Right forelimb (tissue), 1 donor: ENCODE data around the gene JAG1.

ENCODE experiments used
- DNase-seq: peaks from one replicate; pipeline ENCODE4 v3.0.0-alpha.2; 2018

JAG1 gene

DNA sequence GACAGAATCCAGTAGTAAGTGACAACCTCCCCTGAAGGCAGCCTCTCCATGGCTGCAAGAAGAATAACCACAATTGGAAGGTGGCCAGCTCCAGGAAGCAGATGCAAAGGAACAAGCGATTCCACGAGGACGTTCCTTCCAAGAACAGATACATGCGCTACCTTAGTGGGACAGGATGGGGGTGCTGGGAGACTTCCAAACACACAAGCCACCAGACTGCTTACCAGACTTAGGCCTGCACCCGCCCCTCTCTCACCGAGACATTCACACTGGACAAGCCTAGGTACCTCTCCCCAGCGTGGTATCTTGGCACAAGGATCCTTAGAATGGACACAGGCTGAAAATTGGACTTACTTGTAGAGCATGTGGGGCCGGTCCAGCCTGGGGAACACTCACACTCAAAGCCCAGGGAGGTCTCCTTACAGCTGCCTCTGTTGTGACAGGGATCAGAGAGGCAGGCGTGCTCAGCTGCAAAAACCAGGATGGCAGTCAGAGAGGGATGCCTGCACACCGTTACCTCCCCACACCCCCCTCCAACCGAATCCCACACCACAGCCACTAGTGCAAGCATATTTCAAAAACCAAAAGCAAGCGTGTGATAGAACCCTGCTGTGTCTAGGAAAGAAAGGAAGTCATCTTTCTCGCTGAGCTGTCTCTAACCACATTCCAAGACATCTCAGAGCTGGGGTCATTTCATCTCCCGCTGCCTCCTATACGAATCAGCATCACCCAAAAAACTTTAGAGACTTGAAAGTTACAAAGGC is 22.4 kb downstream of the JAG1 start:
- DNase-seq, result peak; percentile 59

DNA sequence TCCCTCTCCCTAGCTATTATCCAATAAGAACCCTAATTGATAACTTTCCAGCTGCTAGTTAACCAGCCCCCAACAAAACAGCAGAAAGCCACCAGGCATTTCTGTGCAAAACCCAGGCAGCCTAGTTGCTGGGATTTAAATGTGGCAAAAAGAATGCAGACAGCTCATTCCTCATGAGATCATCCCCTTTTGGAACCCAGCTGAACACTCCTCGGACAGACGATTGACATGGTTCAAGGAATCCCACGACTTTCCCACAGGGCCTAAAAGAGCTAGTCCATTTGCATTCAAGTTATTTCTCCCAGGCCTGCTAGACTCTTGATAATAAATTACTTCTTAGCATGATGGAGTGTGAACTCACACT is 24.0 kb downstream of the JAG1 start:
- DNase-seq, result no peak

DNA sequence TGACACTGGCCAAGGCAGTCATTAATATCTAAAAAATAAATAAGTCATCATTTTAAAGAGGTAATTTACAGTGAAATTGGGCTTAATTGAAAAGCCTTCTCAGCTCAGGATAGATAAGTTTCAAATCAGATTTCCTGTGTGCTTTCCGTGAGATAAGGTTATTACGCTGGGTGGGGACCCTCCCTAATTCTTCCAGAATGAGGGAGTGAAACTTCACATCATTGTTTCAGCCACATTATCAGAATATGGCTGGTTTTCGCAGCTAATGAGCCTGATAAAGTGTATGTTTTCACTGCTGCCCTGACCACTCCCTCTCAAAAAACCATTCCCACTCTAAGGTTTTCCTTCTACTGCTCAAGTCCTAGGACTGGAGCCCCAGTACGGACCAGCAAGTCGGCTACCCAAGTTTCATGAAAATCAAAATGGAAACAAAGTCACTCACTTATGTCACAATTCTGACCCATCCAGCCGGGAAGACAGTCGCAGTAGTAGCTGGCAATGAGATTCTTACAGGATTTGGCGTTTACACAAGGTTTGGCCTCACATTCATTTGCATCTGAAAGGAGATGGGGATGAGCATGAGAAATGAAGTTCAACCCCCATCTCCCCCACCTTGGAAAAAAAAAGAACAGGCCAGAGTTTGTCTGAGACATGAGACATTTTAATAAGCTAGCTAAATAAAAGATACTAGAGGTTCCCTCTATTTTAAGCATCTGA is 24.6 kb downstream of the JAG1 start:
- DNase-seq, result no peak

DNA sequence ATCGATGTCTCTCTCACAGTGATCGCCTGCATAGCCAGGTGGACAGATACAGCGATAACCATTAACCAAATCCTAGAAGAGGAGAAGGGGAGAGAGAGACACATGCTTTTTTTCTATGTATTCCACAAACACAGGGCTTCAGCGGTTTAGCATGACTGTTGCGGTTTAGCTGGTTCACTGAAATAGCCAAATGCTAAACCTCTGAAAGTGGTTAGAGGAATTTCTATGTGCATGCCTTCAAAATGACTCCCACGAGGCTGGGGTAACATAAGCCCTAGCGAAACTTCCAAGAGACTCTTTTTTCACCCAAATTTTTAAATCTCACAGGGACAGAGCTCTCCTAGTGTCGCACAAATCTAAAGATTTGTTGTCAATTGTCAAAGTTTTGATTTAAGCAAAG is 25.1 kb downstream of the JAG1 start:
- DNase-seq, result no peak

DNA sequence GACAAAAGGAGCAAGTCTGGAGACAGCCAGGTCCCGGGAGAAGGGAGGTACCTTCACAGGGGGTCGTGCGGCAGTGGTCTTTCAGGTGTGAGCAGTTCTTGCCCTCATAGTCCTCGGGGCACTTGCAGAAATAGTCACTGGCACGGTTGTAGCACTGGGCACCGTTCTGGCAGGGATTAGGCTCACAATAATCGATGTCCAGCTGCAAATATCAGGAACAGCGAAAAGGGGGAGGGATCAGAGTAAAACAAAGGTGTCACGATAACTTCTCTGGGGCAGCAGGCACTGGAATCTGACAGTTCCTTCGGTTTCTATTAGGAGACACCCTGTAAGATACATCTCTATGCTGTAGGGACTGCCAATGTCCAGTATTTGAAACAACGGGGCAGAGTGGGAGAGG is 25.9 kb downstream of the JAG1 start:
- no peak for DNase-seq

DNA sequence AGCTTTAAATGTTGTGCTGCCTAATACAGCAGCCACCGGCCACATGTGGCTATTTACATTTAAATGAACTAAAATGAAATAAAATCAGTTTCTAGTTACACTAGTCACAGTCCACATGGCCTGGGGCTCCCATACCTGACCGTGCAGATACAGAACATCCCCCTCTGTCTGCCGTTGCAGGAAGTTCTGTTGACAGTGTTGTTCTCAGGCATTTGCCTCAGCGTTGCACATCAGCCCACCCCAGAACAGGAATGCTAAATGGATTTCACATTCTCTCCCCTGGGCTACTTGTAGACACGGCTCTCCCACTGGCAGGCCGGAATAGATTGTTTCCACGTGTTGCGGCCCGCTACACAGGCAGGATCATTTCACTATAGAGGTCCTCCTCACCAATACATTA is 26.3 kb downstream of the JAG1 start:
- no peak for DNase-seq

DNA sequence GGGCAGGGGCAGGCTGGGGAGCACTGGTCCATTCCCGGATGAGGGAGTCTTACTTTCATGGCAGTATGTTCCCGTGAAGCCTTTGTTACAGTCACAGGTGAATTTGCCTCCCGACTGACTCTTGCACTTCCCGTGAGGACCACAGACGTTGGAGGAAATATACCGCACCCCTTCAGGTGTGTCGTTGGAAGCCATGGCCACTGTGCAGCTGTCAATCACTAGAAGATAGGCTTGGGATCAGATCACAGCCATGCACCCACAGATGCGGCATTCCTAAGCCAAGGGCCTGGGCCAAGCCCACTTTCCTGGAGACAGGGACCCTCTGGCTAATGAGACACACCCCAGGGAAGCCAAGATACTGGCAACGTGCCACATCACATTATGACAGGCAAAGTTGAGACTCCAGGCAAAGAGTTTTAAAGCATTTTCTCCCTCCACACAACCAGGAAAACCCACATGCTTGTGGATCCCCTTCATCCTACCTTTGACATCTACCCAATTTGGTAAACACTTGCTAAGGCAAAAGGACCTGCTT is 26.8 kb downstream of the JAG1 start:
- no peak for DNase-seq

DNA sequence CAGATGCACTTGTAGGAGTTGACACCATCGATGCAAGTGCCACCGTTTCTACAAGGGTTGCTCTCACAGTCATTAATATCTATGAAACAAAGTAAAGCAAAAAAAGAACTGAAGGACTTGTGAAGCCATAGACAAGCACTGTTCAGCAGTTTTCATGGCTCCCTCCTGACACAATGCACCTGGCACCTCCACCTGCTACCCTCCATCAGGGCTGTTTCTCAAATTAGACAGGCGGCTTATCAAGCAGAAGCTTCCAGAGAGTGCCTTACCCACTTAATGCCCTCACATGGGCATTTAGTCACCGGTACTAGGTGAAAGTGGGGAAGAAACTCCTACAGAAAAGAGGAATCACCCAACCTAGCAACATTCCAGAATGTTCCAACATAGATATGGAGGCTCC is 27.8 kb downstream of the JAG1 start:
- no peak for DNase-seq

DNA sequence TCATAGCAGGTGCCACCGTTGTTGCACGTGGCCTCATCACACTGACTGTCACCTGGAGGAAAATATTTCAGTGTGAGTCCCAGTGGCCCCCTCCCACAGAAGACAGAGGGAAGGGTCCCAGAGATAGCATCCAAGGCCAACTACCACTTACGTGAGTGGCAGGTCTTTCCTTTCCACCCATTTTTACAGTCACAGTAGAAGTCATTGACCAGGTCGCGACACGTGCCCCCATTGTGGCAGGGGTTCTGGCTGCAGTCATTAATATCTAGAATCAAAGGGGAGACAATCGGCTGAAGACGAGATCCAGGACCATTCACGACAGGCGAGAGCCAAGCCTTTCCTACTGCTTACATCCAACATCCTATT is 28.6 kb downstream of the JAG1 start:
- peak; percentile 17 for DNase-seq

DNA sequence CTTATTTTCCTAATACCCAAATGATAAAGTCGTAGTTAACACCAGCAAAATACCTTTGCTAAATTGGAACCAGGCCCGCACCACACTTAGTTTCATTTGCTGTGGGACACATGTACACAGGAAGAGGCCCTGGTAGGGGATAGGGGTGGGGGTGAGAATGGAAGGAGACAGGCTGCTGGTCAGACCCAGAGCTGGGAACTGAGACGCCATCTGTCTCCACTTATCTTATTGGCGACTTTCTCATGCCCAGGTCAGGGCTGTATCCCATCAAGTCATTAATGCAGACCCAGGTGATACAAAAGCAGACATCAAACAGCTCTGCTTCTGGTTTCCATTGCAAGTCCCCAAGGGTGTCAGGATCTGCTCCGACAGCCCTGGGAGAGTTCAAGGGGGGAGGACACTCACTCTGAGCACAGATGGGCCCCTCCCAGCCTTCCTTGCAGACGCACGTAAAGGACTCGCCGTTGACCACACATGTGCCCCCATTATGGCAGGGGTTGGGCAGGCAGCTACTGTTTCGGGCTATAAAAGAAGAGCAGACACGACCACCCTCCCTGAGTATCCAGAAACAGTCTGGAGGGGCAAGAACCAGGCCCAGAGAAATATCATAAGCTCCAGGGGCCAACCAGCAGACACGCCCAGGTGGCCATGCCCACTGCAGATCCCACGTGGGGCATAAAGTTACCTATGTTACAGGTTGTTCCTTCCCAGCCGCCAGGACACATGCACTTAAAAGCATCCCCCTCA is 29.2 kb downstream of the JAG1 start:
- peak; percentile 41 for DNase-seq

DNA sequence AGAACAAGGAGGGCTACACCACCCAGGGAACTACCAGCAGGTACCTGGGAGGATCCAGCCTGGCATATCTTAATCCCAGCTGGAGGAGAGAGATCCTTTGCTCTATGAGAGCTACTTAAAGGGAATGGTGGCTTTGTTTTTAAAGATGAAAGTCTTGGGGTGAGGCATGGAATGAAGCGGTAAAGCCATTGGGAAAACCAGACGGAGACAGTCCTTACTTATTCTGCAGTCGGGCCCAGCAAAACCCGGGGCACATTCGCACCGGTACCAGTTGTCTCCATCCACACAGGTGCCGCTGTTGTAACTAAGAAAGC is 30.3 kb downstream of the JAG1 start:
- DNase-seq, result peak; percentile 29

DNA sequence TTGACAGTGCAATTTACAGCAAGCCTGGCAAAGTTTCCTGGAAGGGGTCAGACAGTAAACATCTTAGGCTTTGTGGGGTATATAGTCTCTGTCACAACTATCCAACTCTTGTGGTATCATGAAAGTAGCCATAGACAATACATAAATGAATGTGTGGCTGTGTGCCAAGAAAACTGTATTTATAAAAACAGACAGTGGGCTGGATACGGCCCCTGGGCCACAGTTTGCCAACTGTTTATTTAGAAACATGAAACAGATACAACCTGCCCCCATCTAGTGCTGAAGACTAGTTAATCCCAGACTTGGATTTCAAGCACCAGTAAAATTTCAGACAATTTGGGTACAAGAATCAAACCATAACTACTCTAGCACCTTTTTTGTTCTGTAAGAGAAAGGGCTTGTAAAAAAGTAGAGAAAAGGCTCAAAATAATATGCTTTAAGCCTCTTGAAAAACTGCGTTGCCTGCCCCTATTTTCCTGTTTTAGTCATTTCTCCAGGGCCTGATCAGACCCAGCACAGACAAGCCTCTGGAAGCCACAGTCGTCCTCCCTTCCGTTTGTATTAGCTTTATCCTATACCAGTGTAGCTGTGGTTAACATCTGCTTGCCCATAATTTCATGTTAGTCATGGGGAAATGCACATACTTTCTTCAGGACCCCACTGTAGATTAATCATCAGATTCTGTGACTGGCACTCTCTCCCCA is 30.8 kb downstream of the JAG1 start:
- DNase-seq, result no peak

DNA sequence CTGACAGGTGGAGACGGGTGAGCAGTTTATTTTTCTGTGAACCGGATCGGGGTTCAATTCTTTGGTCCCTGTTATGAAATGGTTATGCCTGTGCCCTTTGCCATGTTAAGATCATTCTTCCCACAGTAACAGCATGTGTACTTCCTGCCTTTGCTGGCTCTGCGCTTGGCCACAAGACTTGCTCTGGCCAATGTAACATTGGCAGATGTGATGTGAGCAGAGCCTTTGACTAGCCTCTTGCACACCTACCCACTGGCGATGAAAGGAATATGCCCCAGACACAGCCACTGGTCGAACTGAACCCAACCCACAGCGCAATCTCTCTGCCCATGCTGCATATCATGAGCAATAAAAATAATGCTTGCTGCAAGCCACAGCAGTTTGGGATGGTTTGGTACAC is 31.9 kb downstream of the JAG1 start:
- DNase-seq, result peak; percentile 23

DNA sequence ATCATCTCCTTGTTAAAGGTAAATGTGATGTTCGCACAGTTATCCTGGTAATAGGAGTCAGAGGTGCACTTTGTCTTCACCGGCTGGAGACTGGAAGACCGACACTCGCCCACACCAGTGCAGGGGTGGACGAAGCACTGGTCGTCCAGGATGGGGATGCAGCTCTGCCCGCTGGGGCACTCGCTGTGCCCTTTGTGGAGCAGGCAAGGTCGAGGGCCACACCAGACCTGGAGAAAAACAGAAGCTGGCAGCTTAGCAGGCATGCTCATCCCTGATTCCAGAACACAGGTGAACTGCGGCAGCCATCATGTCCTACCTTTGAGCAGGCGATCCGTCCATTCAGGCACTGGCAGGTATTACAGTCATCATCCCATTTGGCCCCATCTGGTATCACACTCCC is 32.3 kb downstream of the JAG1 start:
- DNase-seq, result peak; percentile 39

DNA sequence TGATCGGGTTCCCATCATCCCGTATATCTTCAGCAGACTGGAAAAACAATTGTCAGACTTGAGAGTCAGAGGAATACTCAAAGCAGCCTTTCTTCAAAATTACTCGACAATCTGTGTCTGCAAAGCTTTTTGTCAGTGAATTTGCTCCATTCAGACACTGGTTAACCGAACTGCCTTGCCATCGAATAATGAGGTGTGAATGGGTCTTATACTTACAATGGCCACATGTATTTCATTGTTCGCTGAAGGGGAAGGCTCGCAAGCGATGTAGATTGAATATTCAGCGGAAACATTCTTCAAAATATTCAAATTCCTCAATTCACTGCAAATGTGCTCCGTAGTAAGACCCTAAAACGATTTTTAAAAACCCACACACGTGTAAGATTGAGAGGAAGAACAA is 32.9 kb downstream of the JAG1 start:
- DNase-seq, result peak; percentile 2

DNA sequence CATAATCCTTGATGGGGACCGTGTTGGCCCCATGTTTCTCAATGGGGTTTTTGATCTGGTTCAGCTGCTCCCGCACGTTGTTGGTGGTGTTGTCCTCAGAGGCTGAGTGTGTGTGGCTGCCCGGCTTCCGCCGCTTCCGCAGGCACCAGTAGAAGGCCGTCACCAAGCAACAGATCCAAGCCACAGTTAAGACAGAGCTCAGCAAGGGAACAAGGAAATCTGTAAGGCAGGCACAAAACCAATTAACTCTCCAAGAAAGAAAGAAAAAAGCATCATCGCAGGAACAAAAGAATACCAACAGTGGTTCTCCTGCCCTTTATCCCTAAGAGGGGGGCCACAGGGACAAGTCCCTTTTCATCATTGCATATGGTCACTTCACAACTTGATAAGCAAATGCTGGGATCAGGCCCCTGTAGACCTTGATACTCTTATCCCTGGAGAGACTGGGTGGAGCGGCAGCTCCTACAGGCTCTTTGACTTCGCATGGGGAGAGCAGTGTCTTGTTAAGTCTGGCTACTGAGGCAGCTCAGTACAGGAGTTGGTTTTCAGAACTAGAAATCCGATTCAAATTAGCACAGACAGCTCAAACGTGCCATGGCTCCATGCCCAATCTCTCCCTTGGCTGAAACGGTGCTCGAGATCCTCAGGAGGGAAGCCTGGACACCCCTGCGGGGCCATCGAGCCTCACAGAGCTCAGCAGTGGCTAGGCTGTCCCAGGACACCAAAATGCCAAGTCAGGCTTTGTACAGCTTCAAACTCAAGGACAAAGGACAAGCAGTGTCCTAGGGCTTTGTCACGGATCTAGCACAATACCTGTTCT is 33.9 kb downstream of the JAG1 start:
- peak; percentile 37 for DNase-seq

DNA sequence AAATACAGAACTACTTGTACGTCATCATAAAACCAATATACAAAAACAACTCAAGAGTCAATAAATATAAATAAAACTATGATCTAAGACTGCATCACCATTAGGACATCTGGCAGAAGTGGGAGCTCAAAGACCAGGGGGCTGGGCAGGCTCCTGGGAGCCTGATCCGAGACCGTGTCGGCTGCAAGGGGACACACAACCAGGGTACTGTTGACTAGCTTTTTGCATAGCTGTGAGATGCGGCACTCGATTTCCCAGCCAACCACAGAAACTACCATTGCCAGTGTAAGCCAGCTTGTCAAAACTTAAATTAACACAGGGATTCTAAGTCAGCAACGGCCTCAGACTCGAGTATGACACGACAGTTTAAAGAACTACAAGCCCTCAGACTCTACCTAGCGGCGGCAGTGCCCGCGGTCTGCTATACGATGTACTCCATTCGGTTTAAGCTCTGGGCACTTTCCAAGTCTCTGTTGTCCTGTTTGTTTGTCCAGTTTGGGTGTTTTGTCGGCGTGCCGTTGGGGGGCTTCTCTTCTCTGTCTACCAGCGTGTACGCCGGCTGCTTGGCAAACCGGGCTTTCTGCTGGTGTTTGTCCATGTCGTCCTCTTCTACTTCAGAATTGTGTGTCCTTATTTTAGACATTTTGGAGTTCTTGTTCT is 34.6 kb downstream of the JAG1 start:
- DNase-seq, result peak; percentile 37

DNA sequence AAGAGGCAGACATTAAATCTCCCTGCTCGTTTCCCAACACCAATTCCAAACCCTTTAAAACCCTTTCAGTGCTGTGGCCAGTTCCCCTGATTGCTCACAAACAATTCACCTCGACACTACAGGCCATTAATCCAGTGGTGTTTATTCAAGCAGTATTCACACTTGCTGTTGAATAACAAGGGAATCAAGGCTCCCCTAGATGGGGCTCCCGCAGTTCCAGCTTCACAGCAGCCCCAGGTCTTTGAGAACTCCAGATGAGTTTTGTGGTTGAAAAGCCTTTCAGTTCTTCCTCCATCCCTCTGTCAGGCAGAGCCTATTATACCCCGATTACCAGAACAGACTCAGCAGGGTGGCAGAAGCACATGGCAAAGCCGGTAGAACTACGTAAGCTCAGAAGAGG is 36.2 kb downstream of the JAG1 start:
- DNase-seq, result peak; percentile 13

DNA sequence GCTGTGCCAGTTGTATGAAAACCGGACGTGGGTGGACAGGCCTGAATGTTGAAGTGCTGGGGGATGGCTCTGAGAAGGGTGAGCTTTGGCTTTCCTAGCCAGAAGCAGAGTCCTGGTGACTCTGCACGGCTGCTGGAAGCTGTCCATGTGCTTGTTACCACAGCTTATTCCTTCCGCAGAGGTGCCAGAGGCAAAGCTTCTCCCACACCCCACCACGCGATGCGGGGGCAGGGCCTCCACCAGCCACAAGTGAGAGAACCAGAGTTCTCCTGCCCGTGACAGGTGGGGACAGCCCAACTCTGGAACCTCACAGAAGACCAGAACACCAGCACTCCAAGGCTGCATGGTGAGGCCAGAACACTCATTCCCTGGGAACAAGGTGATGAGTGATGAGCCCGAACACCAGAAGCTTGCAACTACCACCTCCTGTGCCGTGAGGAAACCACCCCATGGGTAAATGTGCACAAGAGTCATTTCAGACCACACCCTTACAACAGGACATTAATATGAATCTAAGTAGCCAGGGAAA is 36.7 kb downstream of the JAG1 start:
- DNase-seq, result peak; percentile 49

DNA sequence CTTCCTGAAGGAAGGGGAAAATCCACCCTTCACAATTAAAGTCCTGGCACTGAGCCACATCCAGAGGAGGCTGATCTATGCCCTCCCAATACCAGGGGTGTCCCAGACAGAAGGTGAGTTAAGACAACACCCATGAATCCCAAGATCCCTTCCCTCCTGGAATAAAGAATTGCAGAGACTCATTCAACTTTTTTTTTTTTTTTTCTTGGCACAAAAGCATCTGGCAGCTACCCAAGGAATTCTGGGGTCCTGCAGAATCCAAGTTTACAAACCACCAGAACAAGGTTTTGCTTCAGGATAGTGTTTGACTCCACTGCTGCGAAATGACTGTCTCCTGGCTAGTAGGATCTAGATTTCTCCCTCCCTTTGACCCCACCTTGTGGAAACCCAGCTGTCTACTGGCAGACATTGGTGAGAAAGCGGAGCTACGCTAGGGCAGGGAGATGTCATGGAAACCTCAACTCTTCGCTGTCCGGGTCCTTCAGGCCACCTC is 37.4 kb downstream of the JAG1 start:
- DNase-seq, result peak; percentile 53

DNA sequence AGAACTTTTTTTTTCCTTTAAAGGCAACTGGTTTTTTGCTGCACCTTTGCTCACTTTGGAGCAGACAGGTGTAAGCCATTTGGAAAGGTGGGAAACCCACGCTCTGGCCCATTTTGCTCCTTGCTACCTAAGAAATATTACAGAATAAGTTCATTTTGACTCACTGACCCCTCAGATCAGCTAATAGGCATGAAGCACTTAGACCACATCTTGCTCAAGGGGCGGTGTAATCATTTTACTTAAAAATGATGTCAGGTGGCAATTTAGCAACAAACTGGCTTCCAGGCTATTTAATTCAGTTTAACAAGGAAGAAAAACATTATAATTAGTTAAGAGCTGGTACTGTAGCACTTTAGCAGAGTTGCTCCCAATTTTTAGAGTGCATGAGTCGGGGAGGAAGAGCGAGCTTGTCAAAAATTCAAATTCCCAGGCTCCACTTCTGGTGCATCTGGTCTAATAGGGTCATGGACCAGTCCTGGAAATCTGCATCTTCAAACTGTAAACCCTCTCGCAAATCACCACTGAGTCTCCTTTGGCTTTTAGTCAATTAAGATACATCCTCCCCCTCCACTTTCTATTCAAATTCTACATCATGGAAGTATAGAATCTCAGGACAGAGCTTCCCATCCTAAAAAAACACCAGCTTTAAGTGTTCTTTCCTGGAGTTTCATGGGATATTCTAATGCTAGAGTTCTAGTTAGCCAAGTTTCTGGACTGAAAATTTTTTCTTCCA is 38.2 kb downstream of the JAG1 start:
- DNase-seq, result peak; percentile 26
